ENCODE data around the gene TWIST2. TPM values are rescaled to one million over a fixed set of nuclear protein-coding genes. Genes with fewer than 3 reads are reported as not detected.

TWIST2 gene
- total RNA-seq, 2 donors from 2014 or later, result 23.5 to 52.9 TPM

DNA sequence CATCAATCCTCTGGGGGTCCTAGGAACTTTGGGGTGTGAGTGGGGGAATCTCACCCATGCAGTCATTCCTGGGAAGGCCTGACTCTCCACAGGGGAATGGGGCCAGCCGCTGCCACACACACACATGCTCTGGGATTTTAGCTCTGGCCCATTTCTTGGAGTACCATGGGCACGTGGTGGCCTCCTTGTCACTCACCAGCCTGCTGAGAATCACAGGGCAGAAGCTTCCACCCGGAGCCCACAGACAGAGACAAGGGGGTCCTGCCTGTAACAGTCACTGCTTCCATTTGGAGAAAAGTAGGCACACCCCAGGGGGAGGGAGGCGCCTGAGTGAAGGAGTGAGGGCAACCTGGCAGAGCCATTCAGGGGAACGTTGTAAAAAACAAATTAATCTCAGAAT lies 48.8 kb downstream of the TWIST2 start:
- Histone ChIP-seq H3K27ac (peak overlapping the region; percentile 36 to 46), H3K9me3 (no peaks in the 10 kb centered on the region), H3K36me3 (no peaks in the 10 kb centered on the region), H3K4me1 (replicated peaks) (peaks cover 7% of the 10 kb centered on the region), H3K4me3 (no peak overlapping the region), H3K27me3 (replicated peaks; ENCODE audit: insufficient read depth) (no peaks in the 10 kb centered on the region)
- TF ChIP-seq POLR2AphosphoS5 (IDR thresholded peaks at IDR 0.05) (no peak), POLR2A (IDR thresholded peaks at IDR 0.05) (no peak), CTCF (IDR thresholded peaks at IDR 0.05) (no peak)
- no peak for DNase-seq (ENCODE audit: low spot score)
- intact Hi-C loops (cut with DNase I), result no loop called here
- 67% methylated on average over 5 of the region's 5 CpGs for WGBS

DNA sequence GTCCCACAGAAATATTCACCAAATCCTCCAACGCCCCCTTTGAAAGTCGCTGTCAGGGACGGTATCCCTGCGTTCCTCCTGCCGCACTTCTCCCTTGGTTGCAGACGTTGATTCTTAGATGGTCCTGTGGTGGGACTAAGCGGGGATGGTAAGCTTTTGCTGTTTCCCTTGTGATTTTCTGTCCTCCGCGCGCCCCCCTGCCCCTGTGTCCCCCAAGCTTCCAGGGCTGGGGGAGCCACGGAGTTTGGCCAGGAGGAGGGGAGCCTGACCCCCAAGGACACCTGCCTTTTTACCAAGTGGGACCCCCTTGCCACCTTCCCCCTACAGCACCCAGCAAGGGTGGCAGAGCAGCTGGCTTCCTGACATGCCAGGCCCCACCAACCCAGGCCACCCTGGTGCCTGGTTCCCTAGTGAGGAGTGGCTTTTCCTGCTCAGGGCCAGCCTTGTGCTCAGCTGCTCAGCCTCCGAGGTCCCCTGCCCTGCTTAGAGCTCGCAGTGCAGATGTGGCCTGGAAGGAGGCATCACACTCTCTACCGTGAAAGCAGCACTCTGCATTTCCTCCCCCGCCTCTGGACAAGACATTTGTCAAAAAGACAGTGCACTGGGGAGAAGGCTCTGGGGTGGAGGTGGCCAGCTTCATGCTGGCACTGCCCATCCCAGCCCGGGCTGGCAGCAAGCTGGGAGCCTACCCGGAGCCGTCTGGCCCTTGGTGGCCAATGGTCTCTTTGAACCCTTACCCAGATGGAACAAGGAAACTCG lies 49.4 kb downstream of the TWIST2 start:
- intact Hi-C loops (cut with DNase I), result no loop called here
- peak overlapping the region; percentile 46 to 51 for H3K27ac ChIP-seq
- no peaks in the 10 kb centered on the region for H3K27me3 ChIP-seq (replicated peaks; ENCODE audit: insufficient read depth)
- H3K36me3 ChIP-seq, result no peaks in the 10 kb centered on the region
- H3K9me3 ChIP-seq, result no peaks in the 10 kb centered on the region
- 86% methylated on average over 19 of the region's 19 CpGs for WGBS
- no peak overlapping the region for H3K4me3 ChIP-seq
- peaks cover 7% of the 10 kb centered on the region for H3K4me1 ChIP-seq (replicated peaks)
- TF ChIP-seq POLR2AphosphoS5 (IDR thresholded peaks at IDR 0.05), result no peak
- TF ChIP-seq POLR2A (IDR thresholded peaks at IDR 0.05), result no peak
- no peak for TF ChIP-seq CTCF (IDR thresholded peaks at IDR 0.05)
- DNase-seq (ENCODE audit: low spot score), result no peak

DNA sequence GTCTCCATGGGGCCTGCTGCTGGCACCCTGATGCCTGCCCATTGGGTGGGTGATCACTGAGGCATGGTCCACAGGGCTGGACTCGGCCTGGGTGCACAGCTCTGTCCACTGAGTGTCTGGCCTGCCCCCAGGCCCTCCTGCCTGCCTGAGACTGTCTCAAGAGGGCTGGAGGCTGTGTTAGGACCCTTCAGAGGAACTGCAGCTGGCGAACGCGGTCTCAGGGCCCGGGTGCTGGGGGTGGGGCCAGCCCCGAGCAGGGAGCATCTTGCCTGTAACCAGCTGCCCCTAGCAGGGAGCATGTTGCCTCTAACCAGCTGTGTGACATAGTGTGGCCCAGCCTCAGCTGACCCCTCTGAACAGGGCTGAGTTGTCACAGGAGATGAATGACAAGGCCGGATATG lies 50.0 kb downstream of the TWIST2 start:
- H3K36me3 ChIP-seq, result no peaks in the 10 kb centered on the region
- TF ChIP-seq CTCF (IDR thresholded peaks at IDR 0.05), result no peak
- TF ChIP-seq POLR2A (IDR thresholded peaks at IDR 0.05), result no peak
- TF ChIP-seq POLR2AphosphoS5 (IDR thresholded peaks at IDR 0.05), result no peak
- intact Hi-C loops (cut with DNase I), result no loop called here
- H3K9me3 ChIP-seq, result no peaks in the 10 kb centered on the region
- H3K4me3 ChIP-seq, result no peak overlapping the region
- H3K4me1 ChIP-seq (replicated peaks), result peaks cover 7% of the 10 kb centered on the region
- no peaks in the 10 kb centered on the region for H3K27me3 ChIP-seq (replicated peaks; ENCODE audit: insufficient read depth)
- H3K27ac ChIP-seq, result peak overlapping the region; percentile 44 to 51
- 76% methylated on average over 7 of the region's 7 CpGs for WGBS
- no peak for DNase-seq (ENCODE audit: low spot score)

DNA sequence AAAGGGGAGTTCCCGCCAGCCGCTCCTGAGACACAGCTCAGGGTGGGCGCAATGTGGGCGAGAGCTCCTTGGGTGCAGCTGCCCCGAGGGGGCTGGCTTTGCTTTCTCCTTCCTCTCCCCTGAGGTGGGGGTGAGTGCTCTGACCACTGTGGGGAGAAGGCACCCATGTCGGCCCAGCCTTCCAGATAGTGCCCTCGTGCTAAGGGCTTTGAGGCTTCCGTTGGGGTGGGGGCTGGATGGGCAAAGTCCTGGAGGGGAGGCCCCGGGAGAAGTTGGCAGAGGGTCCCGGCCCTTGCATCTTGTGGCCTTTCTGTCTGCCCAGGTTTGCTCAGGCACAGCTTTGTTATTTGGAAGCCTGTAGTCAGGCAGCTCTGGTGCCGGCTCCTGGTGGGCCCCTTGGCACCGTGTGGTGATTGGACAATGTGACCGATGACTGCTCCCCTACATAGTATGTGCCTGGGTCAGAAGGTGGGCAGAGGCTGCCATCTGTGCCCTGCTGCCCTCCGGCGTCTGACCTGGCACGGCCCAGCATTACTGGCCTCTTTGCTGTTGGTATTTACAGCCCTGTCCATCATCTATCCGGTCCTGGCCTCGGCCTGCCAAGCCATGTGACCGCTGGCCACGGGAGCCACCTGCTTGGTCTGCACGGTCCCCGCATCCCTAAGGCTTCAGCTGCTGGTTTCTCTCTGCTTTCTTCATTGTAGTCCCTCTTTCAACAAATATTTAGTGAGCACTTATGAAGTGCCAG lies 50.8 kb downstream of the TWIST2 start:
- H3K4me1 ChIP-seq (replicated peaks), result peaks cover 7% of the 10 kb centered on the region
- DNase-seq (ENCODE audit: low spot score), result no peak
- TF ChIP-seq CTCF (IDR thresholded peaks at IDR 0.05) (no peak), POLR2A (IDR thresholded peaks at IDR 0.05) (no peak), POLR2AphosphoS5 (IDR thresholded peaks at IDR 0.05) (no peak)

More for the DNA sequence above, 50.8 kb downstream of the TWIST2 start:
- no peaks in the 10 kb centered on the region for H3K27me3 ChIP-seq (replicated peaks; ENCODE audit: insufficient read depth)
- no peak overlapping the region for H3K27ac ChIP-seq
- 87% methylated on average over 18 of the region's 22 CpGs for WGBS
- H3K4me3 ChIP-seq, result no peak overlapping the region
- H3K9me3 ChIP-seq, result no peaks in the 10 kb centered on the region
- H3K36me3 ChIP-seq, result no peaks in the 10 kb centered on the region
- intact Hi-C loops (cut with DNase I), result no loop called here

All from prostate gland (tissue), 2 donors.